Keratinocyte (primary cell): Measurements from ENCODE around the gene CRACR2B. TPM values are rescaled to one million over a fixed set of nuclear protein-coding genes. Genes with fewer than 3 reads are reported as not detected.

ENCODE experiments used
- DNase-seq: peaks from one replicate; pipeline ENCODE4 v3.0.0-alpha.2; 2011; ENCODE audit warnings: low read depth, missing footprints, low spot score
- FAIRE-seq: peaks from 2 replicates; lab custom pipeline; 2011; peaks lifted over from hg19 to GRCh38; lab: Jason Lieb, UNC
- H2AFZ ChIP-seq: 2 replicates; pipeline ENCODE4 v1.6.0; 2012; ENCODE audit warnings: low read length, control low read depth, inconsistent platforms; ENCODE audit not compliant: control insufficient read depth
- H3K27ac ChIP-seq: 2 replicates; pipeline ENCODE4 v1.5.1; 2011; ENCODE audit warnings: low read length; ENCODE audit not compliant: control insufficient read depth, insufficient read depth
- H3K27me3 ChIP-seq: 3 replicates; pipeline ENCODE4 v1.6.0; 2011; ENCODE audit warnings: low read length; ENCODE audit not compliant: control insufficient read depth, insufficient read depth; ENCODE audit errors: extremely low read depth
- H3K36me3 ChIP-seq, 2 experiments: 2 replicates in 1 of 2; 3 replicates in 1 of 2; pipeline ENCODE4 v1.5.1; 2011; ENCODE audit warnings: low read length in 2 of 2, mild to moderate bottlenecking in 1 of 2; ENCODE audit not compliant: control insufficient read depth in 2 of 2, insufficient read depth in 2 of 2; ENCODE audit errors: extremely low read depth in 1 of 2
- H3K4me1 ChIP-seq: 3 replicates; pipeline ENCODE4 v1.5.1; 2011; ENCODE audit warnings: low read length; ENCODE audit not compliant: control insufficient read depth, insufficient read depth; ENCODE audit errors: extremely low read depth
- H3K4me2 ChIP-seq: 3 replicates; pipeline ENCODE4 v1.6.0; 2011; ENCODE audit warnings: low read depth, low read length; ENCODE audit not compliant: control insufficient read depth, insufficient read depth; ENCODE audit errors: extremely low read depth
- H3K4me3 ChIP-seq, 3 experiments: fragments of 200-600 bp in 1 of 3; sonication (generic) in 1 of 3; 2 replicates in 2 of 3; 3 replicates in 1 of 3; pipeline ENCODE4 v1.5.1; 2011 to 2016; ENCODE audit warnings: low read length in 3 of 3, mild to moderate bottlenecking in 3 of 3, control low read depth in 2 of 3, inconsistent platforms in 1 of 3, low read depth in 1 of 3, mixed read lengths in 1 of 3, mixed run types in 1 of 3, moderate library complexity in 1 of 3; ENCODE audit not compliant: control insufficient read depth in 2 of 3, insufficient read depth in 2 of 3; ENCODE audit errors: extremely low read depth in 1 of 3
- H3K79me2 ChIP-seq: 2 replicates; pipeline ENCODE4 v1.6.0; 2012; ENCODE audit warnings: low read length; ENCODE audit not compliant: control insufficient read depth, insufficient read depth
- H3K9ac ChIP-seq: 3 replicates; pipeline ENCODE4 v1.6.0; 2011; ENCODE audit warnings: low read length; ENCODE audit not compliant: control insufficient read depth, insufficient read depth; ENCODE audit errors: extremely low read depth
- H3K9me1 ChIP-seq: 3 replicates; pipeline ENCODE4 v1.6.0; 2011; ENCODE audit warnings: low read length; ENCODE audit not compliant: control insufficient read depth, insufficient read depth; ENCODE audit errors: extremely low read depth
- H3K9me3 ChIP-seq: 2 replicates; pipeline ENCODE4 v1.5.1; 2012; ENCODE audit warnings: low read depth, low read length; ENCODE audit not compliant: control insufficient read depth
- H4K20me1 ChIP-seq: 3 replicates; pipeline ENCODE4 v1.6.0; 2011; ENCODE audit warnings: low read length; ENCODE audit not compliant: control insufficient read depth, insufficient read depth; ENCODE audit errors: extremely low read depth
- EZH2 ChIP-seq: IDR thresholded peaks from one replicate; pipeline ENCODE4 v1.6.1; 2012; ENCODE audit warnings: inconsistent platforms, mild to moderate bottlenecking, low read length, moderate library complexity
- dilution Hi-C: fragments of 300-500 bp; cut with MboI; formaldehyde crosslinking; loops from one replicate; pipeline ENCODE4 v1.7.0; 2020; ENCODE audit warnings: low sequenced_read_pairs; ENCODE audit not compliant: extremely low pct_ligation_motif_present
- polyA plus RNA-seq, 5 experiments: library from polyadenylated mRNA; depleted of rRNA in 3 of 5; stranded (reverse) in 3 of 5; stranded (forward) in 1 of 5; unstranded in 1 of 5; fragments of >200 nt; gene quantifications; 1 replicate in 1 of 5; 2 replicates in 3 of 5; 3 replicates in 1 of 5; pipeline versions ENCODE4 v1.2.1 to v1.2.3, GENCODE V29; 2011 to 2012; ENCODE audit warnings: missing spikeins in 2 of 5, low read depth in 1 of 5, low replicate concordance in 1 of 5
- TF ChIP-seq, protein P1 (sequence below), 3 experiments: IDR thresholded peaks in 1 of 3; conservative IDR thresholded peaks in 1 of 3; optimal IDR thresholded peaks in 1 of 3; 2 replicates in 2 of 3; 3 replicates in 1 of 3; pipeline versions ENCODE3 to v1.5.1; 2011; ENCODE audit warnings: low read length in 3 of 3, mild to moderate bottlenecking in 3 of 3, moderate library complexity in 2 of 3, control low read depth in 1 of 3, inconsistent platforms in 1 of 3; ENCODE audit not compliant: insufficient read depth in 2 of 3; ENCODE audit errors: extremely low read depth in 1 of 3

CRACR2B gene
- polyA plus RNA-seq, 1 donor (not counting 4 experiments of a cell fraction or from before 2014, with no cell fraction given): 0.17 TPM

DNA sequence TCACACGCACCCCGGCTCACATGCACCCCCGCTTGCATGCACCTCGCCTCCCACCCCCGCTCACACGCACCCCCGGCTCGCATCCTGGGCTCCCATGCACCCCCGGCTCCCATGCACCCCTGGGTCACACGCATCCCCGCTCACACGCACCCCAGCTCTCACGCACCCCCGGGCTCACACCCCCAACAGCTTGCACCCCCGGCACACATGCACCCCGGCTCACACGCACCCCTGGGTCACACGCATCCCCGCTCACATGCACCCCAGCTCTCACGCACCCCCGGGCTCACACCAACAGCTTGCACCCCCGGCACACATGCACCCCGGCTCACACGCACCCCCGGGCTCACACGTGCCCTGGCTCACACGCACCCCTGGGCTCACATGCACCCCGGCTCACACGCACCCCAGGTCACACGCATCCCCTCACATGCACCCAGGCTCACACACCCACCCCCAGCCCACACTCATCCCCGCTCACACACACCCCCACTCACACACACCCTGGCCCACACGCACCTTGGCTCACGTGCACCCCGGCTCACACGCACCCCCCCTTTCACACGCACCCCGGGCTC is 31.1 kb downstream of the CRACR2B start:
- peaks cover 4% of the 10 kb centered on the region for H3K4me1 ChIP-seq
- no peak for TF ChIP-seq EZH2
- TF ChIP-seq, protein P1, sequence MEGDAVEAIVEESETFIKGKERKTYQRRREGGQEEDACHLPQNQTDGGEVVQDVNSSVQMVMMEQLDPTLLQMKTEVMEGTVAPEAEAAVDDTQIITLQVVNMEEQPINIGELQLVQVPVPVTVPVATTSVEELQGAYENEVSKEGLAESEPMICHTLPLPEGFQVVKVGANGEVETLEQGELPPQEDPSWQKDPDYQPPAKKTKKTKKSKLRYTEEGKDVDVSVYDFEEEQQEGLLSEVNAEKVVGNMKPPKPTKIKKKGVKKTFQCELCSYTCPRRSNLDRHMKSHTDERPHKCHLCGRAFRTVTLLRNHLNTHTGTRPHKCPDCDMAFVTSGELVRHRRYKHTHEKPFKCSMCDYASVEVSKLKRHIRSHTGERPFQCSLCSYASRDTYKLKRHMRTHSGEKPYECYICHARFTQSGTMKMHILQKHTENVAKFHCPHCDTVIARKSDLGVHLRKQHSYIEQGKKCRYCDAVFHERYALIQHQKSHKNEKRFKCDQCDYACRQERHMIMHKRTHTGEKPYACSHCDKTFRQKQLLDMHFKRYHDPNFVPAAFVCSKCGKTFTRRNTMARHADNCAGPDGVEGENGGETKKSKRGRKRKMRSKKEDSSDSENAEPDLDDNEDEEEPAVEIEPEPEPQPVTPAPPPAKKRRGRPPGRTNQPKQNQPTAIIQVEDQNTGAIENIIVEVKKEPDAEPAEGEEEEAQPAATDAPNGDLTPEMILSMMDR (optimal IDR thresholded peaks at IDR 0.05 in 1 of 3, IDR thresholded peaks at IDR 0.05 in 1 of 3, conservative IDR thresholded peaks at IDR 0.05 in 1 of 3; ENCODE audit: extremely low read depth in 1 of 3, insufficient read depth in 2 of 3, low read length in 3 of 3): no peak
- FAIRE-seq (no peak), DNase-seq (no peak)
- peaks cover 8% of the 10 kb centered on the region in 2 experiments for H3K36me3 ChIP-seq
- H3K4me2 ChIP-seq: no peak overlapping the region
- no peaks in the 10 kb centered on the region for H3K79me2 ChIP-seq
- H3K9me3 ChIP-seq: no peaks in the 10 kb centered on the region
- no peaks in the 10 kb centered on the region for H3K27me3 ChIP-seq
- H3K27ac ChIP-seq: no peak overlapping the region
- no peak overlapping the region for H3K9ac ChIP-seq
- no peak overlapping the region for H3K4me3 ChIP-seq
- peaks cover 9% of the 10 kb centered on the region for H4K20me1 ChIP-seq
- no peaks in the 10 kb centered on the region for H3K9me1 ChIP-seq
- no peak overlapping the region for H2AFZ ChIP-seq
- dilution Hi-C loops: no loop called here

- H3K27me3 ChIP-seq: no peaks in the 10 kb centered on the region
- no peak overlapping the region for H3K4me2 ChIP-seq
- no peaks in the 10 kb centered on the region for H3K79me2 ChIP-seq
- H3K9me1 ChIP-seq: no peaks in the 10 kb centered on the region
- dilution Hi-C loops: no loop called here
- H4K20me1 ChIP-seq: peaks cover 9% of the 10 kb centered on the region
- H3K4me3 ChIP-seq: no peak overlapping the region
- FAIRE-seq: no peak
- TF ChIP-seq, protein P1 (optimal IDR thresholded peaks at IDR 0.05 in 1 of 3, IDR thresholded peaks at IDR 0.05 in 1 of 3, conservative IDR thresholded peaks at IDR 0.05 in 1 of 3; ENCODE audit: extremely low read depth in 1 of 3, insufficient read depth in 2 of 3, low read length in 3 of 3): no peak
- TF ChIP-seq EZH2: no peak
- DNase-seq: no peak
- H3K9me3 ChIP-seq: no peaks in the 10 kb centered on the region
- no peak overlapping the region for H3K9ac ChIP-seq
- peaks cover 4% of the 10 kb centered on the region for H3K4me1 ChIP-seq
- peaks cover 8% of the 10 kb centered on the region in 2 experiments for H3K36me3 ChIP-seq
- H3K27ac ChIP-seq: no peak overlapping the region
- H2AFZ ChIP-seq: no peak overlapping the region
Measured at GRCh38 chr11:859394-860131, 31.8 kb downstream of the CRACR2B start.
